NCI-H69 (cell line): ENCODE data around the gene TMC5.
"Not testable (repeated sequence)": the region's sequence is repeated elsewhere in the genome, so short reads cannot be mapped to it uniquely, and the experiment has no call there.

Experiments used
- DNase-seq: peaks from one replicate; lab custom pipeline; 2025; lab: John Stamatoyannopoulos, UW

TMC5 gene

GRCh38 chr16:19543278-19543996 lies 125.8 kb downstream of the TMC5 start:
- DNase-seq = not testable (repeated sequence)

- DNase-seq = no peak
Measured at GRCh38 chr16:19548144-19548543, 130.5 kb downstream of the TMC5 start.
